IPS-NIHi7 (cell line): ENCODE data around the gene DDX31.
A peak's percentile ranks its signal among the peaks of the same experiment; 100 is the strongest.
"Not testable (repeated sequence)": the region's sequence is repeated elsewhere in the genome, so short reads cannot be mapped to it uniquely, and the experiment has no call there.

Experiments used
- DNase-seq: peaks from one replicate; pipeline ENCODE4 v3.0.0; 2012; ENCODE audit warnings: mixed read lengths; ENCODE audit errors: extremely low spot score

The DDX31 gene

DNA sequence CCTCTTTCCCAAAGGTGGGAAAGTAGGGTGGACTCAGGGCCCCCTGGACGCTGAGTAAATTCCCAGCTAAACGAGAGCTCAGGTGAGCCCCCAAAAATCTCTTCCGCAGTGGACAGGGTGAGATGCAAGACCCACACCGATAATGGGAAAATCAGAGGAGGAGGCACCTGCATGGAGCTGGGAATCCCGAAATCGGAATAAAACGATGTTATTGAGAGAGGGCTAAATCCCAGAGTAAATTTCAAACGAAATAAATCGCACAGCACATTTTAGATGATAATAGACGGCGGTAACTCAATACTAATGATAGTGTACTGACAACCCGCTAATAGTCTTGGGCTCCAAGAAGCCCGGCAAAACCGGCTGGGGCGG is 90.4 kb downstream of the DDX31 start:
- DNase-seq: no peak

DNA sequence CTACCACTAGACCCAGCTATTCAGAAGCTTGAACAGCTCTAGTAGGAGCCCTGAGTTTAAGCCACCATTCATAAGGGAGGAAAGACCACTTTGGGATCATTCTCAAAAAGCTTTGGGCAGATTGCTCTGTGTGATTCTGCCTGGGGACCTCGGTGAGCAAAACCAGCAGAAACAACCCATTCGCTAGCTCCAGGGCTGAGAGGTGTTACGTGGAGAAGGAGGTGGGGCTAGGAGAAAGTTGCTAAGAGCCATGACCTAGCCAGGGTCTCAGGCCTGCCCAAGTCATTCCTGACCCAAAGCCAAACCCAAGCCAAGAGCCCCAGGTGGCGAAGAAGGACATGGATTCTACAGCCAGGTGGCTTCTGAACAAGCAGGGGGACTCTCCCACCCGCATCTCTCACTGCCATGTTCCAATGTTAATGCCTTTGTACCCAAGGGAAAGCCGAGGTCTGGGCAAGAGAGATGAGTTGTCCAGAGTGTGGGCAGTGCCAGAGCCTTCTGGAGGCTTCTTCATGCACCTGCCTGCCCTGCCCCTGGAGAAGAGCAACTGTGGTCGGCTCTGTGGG is 91.3 kb downstream of the DDX31 start:
- no peak for DNase-seq

DNA sequence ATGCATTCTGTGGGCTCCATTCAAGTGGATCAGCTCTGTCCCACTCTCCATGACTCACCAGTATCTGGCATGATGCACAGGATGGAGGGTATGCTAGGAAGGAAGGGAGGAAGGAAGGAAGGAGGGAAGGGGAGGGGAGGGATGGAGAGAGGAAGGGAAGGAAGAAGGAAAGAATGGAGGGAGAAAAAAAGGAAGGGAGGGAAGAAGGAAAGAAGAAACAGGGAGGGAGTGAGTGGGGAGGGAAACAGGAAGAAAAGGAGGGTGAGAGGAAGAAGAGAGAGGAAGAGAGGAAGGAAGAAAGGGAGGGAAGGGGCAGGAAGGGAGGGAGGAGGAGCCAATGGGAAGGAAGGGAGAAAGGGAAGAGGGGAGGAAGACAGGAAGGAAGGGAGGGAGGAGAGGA is 92.7 kb downstream of the DDX31 start:
- DNase-seq: no peak

- no peak for DNase-seq
Measured at GRCh38 chr9:132575811-132576210, 94.0 kb downstream of the DDX31 start.

DNA sequence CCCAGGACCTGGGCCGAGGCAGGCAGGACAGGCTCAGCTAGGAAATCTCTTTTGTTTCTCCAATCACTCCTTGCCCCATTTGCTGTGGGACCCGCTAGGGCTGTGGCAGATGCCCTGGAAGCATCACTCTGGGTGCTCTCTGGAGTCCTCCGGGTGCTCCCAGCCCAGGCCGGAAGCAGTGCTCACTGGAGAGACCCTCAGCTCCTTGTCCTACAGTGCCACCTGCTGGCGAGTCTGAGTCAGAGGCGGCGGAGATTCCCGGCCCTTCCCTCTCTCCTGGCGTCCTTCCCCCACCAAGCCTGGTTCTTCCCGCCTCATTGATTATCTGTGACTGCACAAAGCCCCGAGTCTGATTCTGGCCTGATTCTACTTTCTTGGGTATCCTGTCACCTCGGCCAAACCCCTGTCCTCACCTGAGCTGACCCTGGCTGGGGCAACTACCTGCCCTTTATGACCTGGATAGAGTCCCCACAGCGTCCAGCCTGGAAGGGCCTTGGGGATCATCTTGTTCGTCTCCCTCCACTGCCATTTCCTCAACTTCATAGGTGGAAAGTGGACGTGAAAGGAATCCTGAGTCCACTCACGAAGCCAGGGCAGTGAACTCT is 94.7 kb downstream of the DDX31 start:
- peak; percentile 92 for DNase-seq

DNA sequence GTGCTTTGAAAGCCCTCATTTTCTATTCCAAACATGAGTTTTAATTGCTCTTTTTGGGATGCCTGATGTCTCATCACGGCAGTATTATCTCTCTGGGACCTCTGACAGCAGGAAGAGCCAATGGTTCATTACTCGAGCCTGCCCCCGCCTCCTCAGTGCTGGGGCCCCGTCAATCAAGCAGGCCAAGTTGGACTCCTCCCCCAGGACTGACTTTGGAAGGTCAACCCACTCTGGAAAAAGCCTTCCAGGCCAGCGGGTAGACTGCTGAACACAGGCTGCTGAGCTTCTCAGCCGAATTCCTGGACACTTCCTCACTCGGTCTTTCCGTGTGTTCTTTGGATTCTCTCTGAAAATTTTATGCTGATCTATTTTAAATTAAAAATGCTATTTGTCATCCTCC is 96.9 kb downstream of the DDX31 start:
- peak; percentile 68 for DNase-seq

GRCh38 chr9:132571806-132572600 is 97.8 kb downstream of the DDX31 start:
- DNase-seq: no peak

DNA sequence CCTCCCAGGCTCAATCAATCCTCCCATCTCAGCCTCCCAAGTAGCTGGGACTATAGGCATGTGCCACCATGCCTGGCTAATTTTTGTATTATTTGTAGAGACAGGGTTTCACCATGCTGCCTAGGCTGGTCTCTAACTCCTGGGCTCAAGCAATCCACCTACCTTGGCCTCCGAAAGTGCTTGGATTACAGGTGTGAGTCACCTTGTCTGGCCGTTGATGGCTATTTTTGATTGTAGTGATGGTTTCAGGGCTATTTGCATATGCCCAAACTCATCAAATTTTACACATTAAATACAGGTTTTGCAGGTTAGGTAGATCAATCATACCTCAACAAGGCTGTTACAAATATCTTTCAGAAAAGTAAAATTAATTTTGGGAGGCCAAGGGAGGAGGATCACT is 101.0 kb downstream of the DDX31 start:
- not testable (repeated sequence) for DNase-seq

GRCh38 chr9:132564526-132564925 is 105.3 kb downstream of the DDX31 start:
- no peak for DNase-seq

DNA sequence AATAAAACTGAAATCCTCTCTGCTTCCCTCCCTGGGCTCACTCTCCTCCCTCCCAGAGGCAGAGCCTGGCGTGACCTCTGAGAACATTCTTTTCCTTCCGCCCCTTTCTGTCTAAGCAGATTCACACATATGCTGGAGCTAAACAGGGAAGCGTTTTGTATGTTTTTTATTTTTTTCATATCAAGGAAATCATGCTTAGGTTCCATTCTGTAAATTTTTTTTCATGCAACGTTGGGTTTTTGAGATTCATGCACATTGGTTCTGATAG is 107.5 kb downstream of the DDX31 start:
- no peak for DNase-seq

- DNase-seq: no peak
Measured at GRCh38 chr9:132560616-132561202, 109.1 kb downstream of the DDX31 start.

DNA sequence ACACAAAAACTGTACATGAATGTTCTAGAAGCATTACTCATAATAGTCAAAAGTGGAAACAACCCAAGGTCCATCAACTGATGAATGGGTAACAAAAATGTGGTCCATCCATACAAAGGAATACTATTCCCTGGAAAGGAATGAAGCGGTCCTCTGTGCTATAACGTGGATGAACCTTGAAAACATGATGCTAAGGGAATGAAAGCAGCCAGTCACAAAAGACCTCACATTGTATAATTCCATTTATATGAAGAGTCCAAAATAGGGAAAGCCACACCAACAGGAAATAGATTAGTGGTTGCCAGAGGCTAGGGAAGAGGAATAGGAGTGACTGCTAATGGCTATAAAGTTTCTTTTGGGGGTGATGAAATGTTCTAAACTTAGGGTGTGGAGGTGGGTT is 110.1 kb downstream of the DDX31 start:
- DNase-seq: no peak

GRCh38 chr9:132557159-132557558 is 112.6 kb downstream of the DDX31 start:
- DNase-seq: no peak

- DNase-seq: no peak
Measured at GRCh38 chr9:132556714-132557113, 113.1 kb downstream of the DDX31 start.

- no peak for DNase-seq
Measured at GRCh38 chr9:132556235-132556634, 113.5 kb downstream of the DDX31 start.

DNA sequence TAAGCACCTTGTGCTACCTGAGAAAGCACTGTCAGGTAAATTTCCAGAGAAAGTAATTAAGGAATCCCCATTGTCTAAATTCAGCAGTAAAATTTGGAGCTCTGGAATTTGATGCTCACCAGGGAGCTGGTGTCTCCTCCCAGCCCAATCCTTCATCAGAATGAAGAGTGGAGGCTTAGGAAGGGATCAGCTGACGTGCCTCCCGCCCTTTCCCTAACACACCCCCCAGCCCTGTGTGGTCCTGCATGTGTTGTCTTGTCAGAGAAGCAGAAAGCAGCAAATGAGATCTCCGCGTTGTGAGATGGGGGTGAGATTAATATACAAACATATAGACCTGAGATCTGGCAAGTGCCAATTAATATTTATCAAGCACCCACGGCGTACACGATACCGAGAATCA is 114.3 kb downstream of the DDX31 start:
- no peak for DNase-seq

DNA sequence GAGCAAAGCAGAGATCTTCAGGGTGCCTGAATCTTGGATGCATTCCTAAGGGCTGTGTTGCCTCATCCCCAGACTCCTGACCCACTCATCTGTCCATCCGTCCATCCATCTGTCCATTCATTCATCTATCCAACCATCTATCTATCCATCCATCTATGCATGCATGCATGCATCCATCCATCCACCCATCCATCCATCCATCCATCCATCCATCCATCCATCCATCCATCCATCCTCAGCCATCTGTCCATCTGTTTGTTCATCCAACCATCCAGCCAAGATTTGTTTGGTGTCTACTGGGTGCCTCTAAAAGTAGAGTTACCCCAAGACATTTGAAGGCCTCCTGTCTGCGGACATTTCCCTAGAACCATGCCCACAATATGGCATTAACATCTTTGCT is 115.0 kb downstream of the DDX31 start:
- DNase-seq: no peak

DNA sequence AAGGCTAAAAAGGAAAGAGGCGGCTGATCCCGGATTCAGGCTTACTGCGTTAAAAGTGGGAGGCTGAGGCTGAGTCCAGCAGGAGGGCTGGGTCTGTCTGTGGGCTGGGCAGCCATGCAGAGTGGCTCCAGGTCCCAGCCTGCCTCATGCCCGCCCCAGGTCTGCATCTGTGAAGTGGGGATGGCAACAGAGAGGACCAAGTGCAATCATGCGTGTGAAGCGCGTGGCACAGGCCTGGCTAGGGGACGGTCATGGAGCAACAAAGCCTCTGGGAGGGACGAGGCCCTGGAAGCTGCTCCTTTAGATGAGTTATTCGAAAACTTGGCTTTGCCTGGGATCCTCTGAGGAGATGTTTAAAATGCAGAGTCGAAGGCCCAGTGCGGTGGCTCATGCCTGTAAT is 117.7 kb downstream of the DDX31 start:
- DNase-seq: no peak

DNA sequence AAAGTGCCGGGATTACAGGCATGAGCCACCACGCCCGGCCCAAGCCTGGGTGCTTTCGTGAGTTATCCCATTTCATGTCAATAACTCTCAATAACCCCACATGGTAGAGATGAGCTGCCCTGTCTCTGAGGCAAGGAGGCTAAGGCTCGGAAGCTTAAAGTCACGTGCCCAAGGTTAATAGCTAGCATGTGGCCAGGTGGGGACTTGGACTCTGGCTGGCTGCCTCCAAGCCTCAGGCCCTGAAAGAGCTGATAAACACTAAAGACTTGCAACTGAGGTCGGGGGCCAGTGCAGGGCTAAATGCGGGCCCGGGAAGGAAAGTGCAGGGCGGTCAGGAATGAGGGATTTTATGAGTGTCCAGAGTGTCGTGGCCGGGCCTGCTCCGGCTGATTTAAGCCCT is 118.2 kb downstream of the DDX31 start:
- DNase-seq: no peak

GRCh38 chr9:132548751-132549640 is 120.8 kb downstream of the DDX31 start:
- DNase-seq: no peak

- no peak for DNase-seq
Measured at GRCh38 chr9:132547976-132548730, 121.6 kb downstream of the DDX31 start.
